ENCODE data around the gene LRRFIP1. TPM values are rescaled to one million over a fixed set of nuclear protein-coding genes. Genes with fewer than 3 reads are reported as not detected.

The LRRFIP1 gene
- total and polyA plus RNA-seq, 2 donors (not counting 1 experiment from before 2014, with no cell fraction given), result 42.0 to 139 TPM

DNA sequence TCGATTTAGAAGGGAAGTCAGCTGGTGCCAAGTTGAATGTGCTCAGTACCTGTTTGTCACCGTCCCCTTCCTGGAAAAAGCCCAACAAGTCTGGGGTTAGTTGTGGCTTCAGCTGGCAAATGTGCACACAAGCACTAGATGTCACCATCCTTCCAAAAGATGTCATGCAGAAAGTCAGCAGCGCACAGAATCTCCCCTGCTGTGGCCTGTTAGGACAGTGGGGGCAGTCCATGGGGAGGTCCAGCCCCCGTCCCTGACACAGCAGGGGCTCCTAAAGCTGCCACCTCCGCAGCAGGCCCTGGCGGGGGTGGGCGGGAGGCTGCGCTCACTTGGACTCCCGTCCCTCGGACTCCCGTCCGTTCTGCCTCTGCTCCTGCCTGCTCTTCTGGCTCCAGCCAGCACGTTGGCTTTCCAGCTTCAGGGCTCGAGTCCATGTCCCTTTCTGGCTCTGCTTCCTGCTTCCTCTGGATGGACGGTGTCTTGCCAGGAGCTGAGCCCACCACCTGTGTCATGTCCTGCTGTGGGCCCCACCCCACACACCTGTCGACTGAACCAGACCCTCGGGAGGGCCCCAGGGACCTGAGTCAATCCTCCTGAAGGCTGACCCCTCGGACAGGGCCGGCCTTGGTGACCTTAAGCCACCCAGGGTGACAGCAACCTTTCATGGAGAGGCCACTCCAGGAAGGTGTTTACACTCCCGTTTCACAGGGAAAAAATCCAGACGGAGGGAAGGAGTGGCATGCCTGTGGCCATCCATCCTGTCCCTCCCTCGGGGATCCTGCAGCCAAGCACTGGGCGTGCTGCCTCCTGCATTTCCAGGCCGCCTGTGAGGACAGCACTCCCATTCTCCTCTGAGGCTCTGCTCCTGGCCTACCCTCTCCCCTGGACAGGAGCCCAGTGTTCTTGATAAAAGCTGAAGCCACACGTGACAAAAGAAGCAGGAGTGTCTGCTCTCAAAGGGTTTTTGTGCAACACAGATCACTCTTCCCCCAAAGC is 45.3 kb upstream of the LRRFIP1 start:
- no peak overlapping the region for H3K4me2 ChIP-seq (replicated peaks; ENCODE audit: low read depth, low read length, poor library complexity, severe bottlenecking)
- no peak overlapping the region for H3K27ac Mint-ChIP-seq
- 70% methylated on average over 24 of the region's 25 CpGs for WGBS (ENCODE audit: insufficient coverage)

More for the DNA sequence above, 45.3 kb upstream of the LRRFIP1 start:
- H3K4me1 Mint-ChIP-seq, result peaks cover 2% of the 10 kb centered on the region
- DNase-seq (peak; percentile 61), ATAC-seq (ENCODE audit: low read depth) (peak; percentile 68)
- TF ChIP-seq EZH2 (IDR thresholded peaks at IDR 0.05; ENCODE audit: borderline replicate concordance, insufficient read depth, low read depth, low read length, poor library complexity, severe bottlenecking) (no peak), CTCF (IDR thresholded peaks at IDR 0.05) (peak; percentile 45)
- H4K20me1 ChIP-seq (ENCODE audit: control insufficient read depth, insufficient read depth, low read length, poor library complexity, severe bottlenecking), result no peaks in the 10 kb centered on the region
- H3K27me3 Mint-ChIP-seq, result peaks cover 2% of the 10 kb centered on the region
- no peaks in the 10 kb centered on the region for H3K79me2 ChIP-seq (ENCODE audit: control insufficient read depth, insufficient read depth, low read length)
- H3K36me3 ChIP-seq (replicated peaks in 1 of 2; ENCODE audit: control extremely low read depth in 1 of 2, control insufficient read depth in 1 of 2, extremely low read depth in 1 of 2, insufficient read depth in 2 of 2, low read length in 1 of 2), result no peaks in the 10 kb centered on the region
- H3K4me3 Mint-ChIP-seq, result no peak overlapping the region
- H3K9me3 Mint-ChIP-seq (ENCODE audit: insufficient read depth), result no peaks in the 10 kb centered on the region
- H2AFZ ChIP-seq (ENCODE audit: insufficient read depth, low read depth, low read length, poor library complexity, severe bottlenecking), result peak overlapping the region; percentile 19
- no peak overlapping the region for H3K27ac ChIP-seq (ENCODE audit: low read length in 2 of 2)
- ChIA-PET CTCF (interaction anchor here (0.5 to 5.7 kb wide), 21 partner anchors 10 to 681 kb away, joined by 3 to 88 read pairs (median 3); no protein-coding TSS in a partner anchor), POLR2A (interaction anchor here (0.7 to 0.8 kb wide), 2 partner anchors 69 to 191 kb away, joined by 3 to 5 read pairs; no protein-coding TSS in a partner anchor)
- H3K4me3 ChIP-seq (ENCODE audit: control extremely low read depth in 1 of 5, extremely low read depth in 1 of 5, insufficient read depth in 1 of 5, low read depth in 2 of 5, low read length in 4 of 5), result no peak overlapping the region
- H3K4me1 ChIP-seq (ENCODE audit: control insufficient read depth in 2 of 2, insufficient read depth in 2 of 2, low read length in 2 of 2), result peaks cover 0 to 4% of the 10 kb centered on the region in 2 donors
- H3K9ac ChIP-seq (ENCODE audit: low read length), result no peak overlapping the region
- no peaks in the 10 kb centered on the region for H3K9me3 ChIP-seq (ENCODE audit: control extremely low read depth in 1 of 3, control insufficient read depth in 2 of 3, insufficient read depth in 1 of 3, low read length in 2 of 3)
- H3K27me3 ChIP-seq (replicated peaks in 1 of 4; ENCODE audit: control extremely low read depth in 1 of 4, control insufficient read depth in 3 of 4, insufficient read depth in 4 of 4, low read length in 3 of 4), result peaks cover 0 to 7% (median 0%) of the 10 kb centered on the region in 4 experiments
- intact Hi-C loops (cut with micrococcal nuclease), result loop anchor here (5.0 kb wide), 1 partner anchor 90 kb away; no protein-coding TSS in a partner anchor
